Activated effector memory CD4-positive, alpha-beta T cell treated with Interleukin-2 at 50 U/mL for 16 hours (primary cell): ENCODE data around the gene ZHX3.
A peak's percentile ranks its signal among the peaks of the same experiment; 100 is the strongest.

Experiments
- DNase-seq: peaks from one replicate; pipeline ENCODE4 v3.0.0-alpha.2; 2020

ZHX3 gene

GRCh38 chr20:41182296-41183212 is 135.0 kb downstream of the ZHX3 start:
- no peak for DNase-seq

GRCh38 chr20:41181567-41181966 is 136.0 kb downstream of the ZHX3 start:
- no peak for DNase-seq

- no peak for DNase-seq
Observed at GRCh38 chr20:41180599-41181333, 136.8 kb downstream of the ZHX3 start.

GRCh38 chr20:41179961-41180360 is 137.6 kb downstream of the ZHX3 start:
- no peak for DNase-seq

GRCh38 chr20:41178904-41179432 is 138.6 kb downstream of the ZHX3 start:
- DNase-seq, result no peak

GRCh38 chr20:41178495-41178894 is 139.0 kb downstream of the ZHX3 start:
- DNase-seq, result no peak

- no peak for DNase-seq
Observed at GRCh38 chr20:41177636-41178035, 139.9 kb downstream of the ZHX3 start.

GRCh38 chr20:41176711-41177552 is 140.6 kb downstream of the ZHX3 start:
- DNase-seq, result no peak

GRCh38 chr20:41175727-41176330 is 141.7 kb downstream of the ZHX3 start:
- DNase-seq, result no peak

- DNase-seq, result no peak
Observed at GRCh38 chr20:41175201-41175651, 142.3 kb downstream of the ZHX3 start.

GRCh38 chr20:41174782-41175181 is 142.7 kb downstream of the ZHX3 start:
- DNase-seq, result no peak

GRCh38 chr20:41174373-41174772 is 143.2 kb downstream of the ZHX3 start:
- DNase-seq, result no peak

- DNase-seq, result no peak
Observed at GRCh38 chr20:41173791-41174341, 143.7 kb downstream of the ZHX3 start.

GRCh38 chr20:41173161-41173721 is 144.3 kb downstream of the ZHX3 start:
- peak; percentile 44 for DNase-seq

- DNase-seq, result no peak
Observed at GRCh38 chr20:41172296-41173140, 145.0 kb downstream of the ZHX3 start.

- no peak for DNase-seq
Observed at GRCh38 chr20:41171736-41172295, 145.7 kb downstream of the ZHX3 start.

- no peak for DNase-seq
Observed at GRCh38 chr20:41170386-41171105, 147.0 kb downstream of the ZHX3 start.

GRCh38 chr20:41169791-41170351 is 147.7 kb downstream of the ZHX3 start:
- no peak for DNase-seq

GRCh38 chr20:41169162-41169690 is 148.3 kb downstream of the ZHX3 start:
- no peak for DNase-seq
